Ureter (tissue), 1 donor: ENCODE measurements around the gene CASP9. TPM values are rescaled to one million over a fixed set of nuclear protein-coding genes. Genes with fewer than 3 reads are reported as not detected.
"Not testable (repeated sequence)": the region's sequence is repeated elsewhere in the genome, so short reads cannot be mapped to it uniquely, and the experiment has no call there.

ENCODE experiments used
- DNase-seq: peaks from one replicate; pipeline ENCODE4 v3.0.0-alpha.2; 2020; ENCODE audit warnings: low spot score
- total RNA-seq: library from RNA; stranded (reverse); gene quantifications from one replicate; pipeline ENCODE4 v1.2.4, GENCODE V29; 2023
- donor health status: DM: yes; HTN: yes; CAD: no.

Gene CASP9
- total RNA-seq, 1 donor from 2014 or later = 16.8 TPM

- no peak for DNase-seq
These were observed 23.5 kb downstream of the CASP9 start for GRCh38 chr1:15500184-15501178.

- no peak for DNase-seq
These were observed 30.1 kb downstream of the CASP9 start for GRCh38 chr1:15493869-15494390.

GRCh38 chr1:15492596-15492995, 31.4 kb downstream of the CASP9 start:
- DNase-seq = no peak

GRCh38 chr1:15491010-15491409, 33.0 kb downstream of the CASP9 start:
- not testable (repeated sequence) for DNase-seq

GRCh38 chr1:15489052-15489736, 34.8 kb downstream of the CASP9 start:
- no peak for DNase-seq

GRCh38 chr1:15488371-15488770, 35.6 kb downstream of the CASP9 start:
- no peak for DNase-seq

- DNase-seq = not testable (repeated sequence)
These were observed 37.0 kb downstream of the CASP9 start for GRCh38 chr1:15486844-15487610.

GRCh38 chr1:15485636-15486035, 38.4 kb downstream of the CASP9 start:
- DNase-seq = no peak

GRCh38 chr1:15484443-15484842, 39.6 kb downstream of the CASP9 start:
- DNase-seq = not testable (repeated sequence)

- no peak for DNase-seq
These were observed 40.0 kb downstream of the CASP9 start for GRCh38 chr1:15483971-15484370.

- DNase-seq = not testable (repeated sequence)
These were observed 41.0 kb downstream of the CASP9 start for GRCh38 chr1:15482983-15483543.

- not testable (repeated sequence) for DNase-seq
These were observed 41.6 kb downstream of the CASP9 start for GRCh38 chr1:15482455-15482854.

- no peak for DNase-seq
These were observed 44.2 kb downstream of the CASP9 start for GRCh38 chr1:15479654-15480347.

GRCh38 chr1:15477646-15478212, 46.3 kb downstream of the CASP9 start:
- DNase-seq = no peak

GRCh38 chr1:15476927-15477326, 47.1 kb downstream of the CASP9 start:
- no peak for DNase-seq

GRCh38 chr1:15475752-15476314, 48.2 kb downstream of the CASP9 start, which contains the start of gene CELA2B:
Gene CELA2B, plus strand, starts transcription at chr1:15476104. Its CDS starts 22 bp downstream, at chr1:15476126.
- DNase-seq = no peak

GRCh38 chr1:15472587-15472986, 51.4 kb downstream of the CASP9 start:
- no peak for DNase-seq

- not testable (repeated sequence) for DNase-seq
These were observed 52.3 kb downstream of the CASP9 start for GRCh38 chr1:15471723-15472122.

- DNase-seq = not testable (repeated sequence)
These were observed 52.9 kb downstream of the CASP9 start for GRCh38 chr1:15471067-15471466.
